NCI-H524 treated with DMSO at 0.1 percent for 48 hours (cell line): Measurements from ENCODE around the gene DOK3.
"Not testable (repeated sequence)": the region's sequence is repeated elsewhere in the genome, so short reads cannot be mapped to it uniquely, and the experiment has no call there.

Experiments used
- DNase-seq: peaks from one replicate; lab custom pipeline; 2025; lab: John Stamatoyannopoulos, UW

The DOK3 gene

GRCh38 chr5:177496727-177497291 is 12.8 kb downstream of the DOK3 start:
- DNase-seq = no peak

GRCh38 chr5:177496070-177496726 is 13.4 kb downstream of the DOK3 start:
- no peak for DNase-seq

GRCh38 chr5:177495243-177496060 is 14.2 kb downstream of the DOK3 start:
- no peak for DNase-seq

GRCh38 chr5:177494346-177495195 is 15.1 kb downstream of the DOK3 start:
- no peak for DNase-seq

- no peak for DNase-seq
Observed at GRCh38 chr5:177493795-177494345, 15.8 kb downstream of the DOK3 start.

GRCh38 chr5:177492841-177493240 is 16.8 kb downstream of the DOK3 start:
- no peak for DNase-seq

DNA sequence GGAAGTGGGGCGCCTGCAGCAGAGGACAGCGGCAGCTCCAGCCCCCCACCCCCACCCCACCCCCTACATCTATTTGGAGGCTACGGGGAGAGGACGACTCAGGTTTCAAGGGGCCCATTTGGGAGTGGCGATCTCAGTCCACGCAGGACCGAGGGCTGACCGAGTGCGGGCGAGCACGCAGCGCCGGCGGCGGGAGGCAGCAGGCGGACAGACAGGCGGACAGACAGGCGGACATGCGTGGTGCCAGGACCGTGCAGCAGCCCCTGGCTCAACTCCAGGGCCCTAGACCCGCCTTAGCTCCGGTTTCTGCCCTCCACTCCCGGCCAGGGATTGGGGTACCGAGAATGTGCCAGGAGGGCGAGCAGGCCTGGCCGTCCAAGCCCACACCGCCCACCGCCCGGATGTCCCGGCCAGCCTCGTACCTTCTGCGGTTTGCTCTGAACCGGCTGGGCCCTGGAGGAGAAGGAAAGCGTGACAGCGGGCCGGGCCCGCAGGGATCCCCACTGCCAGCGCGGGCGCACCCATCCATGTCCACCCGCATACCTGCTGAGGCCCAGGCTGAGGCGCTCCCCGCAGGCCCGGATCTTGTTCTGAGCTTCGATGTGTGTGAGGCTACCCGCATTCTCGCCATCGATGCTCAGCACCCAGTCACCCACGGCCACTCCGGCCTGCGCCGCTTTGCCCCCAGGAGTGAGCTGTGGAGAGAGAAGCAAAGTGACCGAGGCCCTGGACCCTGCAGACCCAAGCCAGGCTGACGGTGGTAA is 17.5 kb downstream of the DOK3 start:
- DNase-seq = no peak

DNA sequence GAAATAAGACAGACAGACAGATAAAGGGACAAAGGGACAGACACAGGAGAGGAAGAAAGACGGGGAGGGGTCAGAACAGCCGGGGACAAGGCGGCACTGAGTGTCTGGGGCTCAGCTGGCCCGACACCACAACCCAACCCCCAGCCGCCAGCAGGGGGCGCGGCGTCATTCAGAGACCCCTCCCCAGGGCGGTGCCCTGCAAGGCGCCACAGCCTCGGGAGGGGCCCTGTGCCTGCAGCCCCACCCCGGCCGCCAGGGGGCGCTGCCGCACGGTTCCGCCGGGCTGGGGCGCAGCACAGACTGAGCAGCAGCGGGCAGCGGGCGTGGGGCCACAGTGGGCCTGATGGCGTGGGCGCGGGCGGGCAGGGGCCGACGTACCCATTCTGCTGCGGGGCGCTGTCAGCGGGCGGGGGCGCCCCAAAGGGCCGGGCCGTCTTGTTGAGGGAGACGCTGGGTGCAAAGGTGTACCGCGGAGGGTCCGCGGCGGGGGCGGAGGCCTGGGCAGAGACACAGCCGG is 18.1 kb downstream of the DOK3 start:
- DNase-seq = no peak

- DNase-seq = no peak
Observed at GRCh38 chr5:177490992-177491391, 18.6 kb downstream of the DOK3 start.

- DNase-seq = no peak
Observed at GRCh38 chr5:177490311-177490991, 19.2 kb downstream of the DOK3 start.

DNA sequence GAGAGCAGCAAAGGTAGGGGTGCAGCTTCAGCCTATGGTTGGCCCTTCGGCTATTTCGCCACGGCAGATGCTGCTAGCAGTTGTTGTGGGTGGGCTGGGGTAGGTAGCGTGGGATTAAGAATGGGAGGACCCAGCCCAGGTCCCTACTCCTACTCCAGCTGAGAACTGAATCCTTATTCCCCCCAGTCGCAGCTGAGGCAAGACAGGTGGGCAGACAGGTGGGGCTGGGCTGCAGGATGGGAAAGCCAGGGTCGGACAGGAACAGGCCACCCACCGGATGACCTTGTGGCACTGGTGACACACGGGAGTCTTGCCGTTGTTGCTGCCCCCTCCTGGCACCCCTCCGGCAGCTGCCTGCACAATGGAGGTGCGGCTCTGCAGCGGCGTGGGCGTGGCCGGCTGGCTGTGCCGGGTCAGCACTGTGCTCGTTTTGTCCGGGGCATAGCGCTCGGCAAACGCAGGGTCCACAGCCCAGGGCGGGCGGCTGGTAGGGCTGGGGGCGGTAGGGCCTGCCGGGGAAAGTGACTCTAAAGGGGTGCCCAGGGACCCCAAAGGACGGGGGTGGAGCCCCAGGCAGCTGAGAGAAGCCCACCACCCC is 20.4 kb downstream of the DOK3 start:
- DNase-seq = no peak

GRCh38 chr5:177487975-177488374 is 21.7 kb downstream of the DOK3 start:
- no peak for DNase-seq

DNA sequence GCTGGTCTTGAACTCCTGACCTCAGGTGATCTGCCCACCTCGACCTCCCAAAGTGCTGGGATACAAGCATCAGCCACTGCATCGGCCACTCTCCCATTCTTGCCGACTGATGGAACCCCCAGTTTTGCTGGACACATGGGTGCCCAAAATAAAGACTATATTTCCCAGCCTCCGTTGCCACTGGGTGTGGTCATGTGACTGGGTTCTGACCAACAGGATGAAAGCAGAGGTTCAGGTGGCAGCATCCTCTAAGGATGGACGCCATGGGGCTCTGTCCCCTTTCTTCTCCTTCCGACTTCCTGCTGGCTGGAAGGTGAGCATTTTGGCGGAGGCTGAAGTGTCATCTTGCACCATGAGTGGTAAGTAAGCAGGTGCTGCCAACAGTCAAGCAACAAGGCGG is 22.5 kb downstream of the DOK3 start:
- no peak for DNase-seq

DNA sequence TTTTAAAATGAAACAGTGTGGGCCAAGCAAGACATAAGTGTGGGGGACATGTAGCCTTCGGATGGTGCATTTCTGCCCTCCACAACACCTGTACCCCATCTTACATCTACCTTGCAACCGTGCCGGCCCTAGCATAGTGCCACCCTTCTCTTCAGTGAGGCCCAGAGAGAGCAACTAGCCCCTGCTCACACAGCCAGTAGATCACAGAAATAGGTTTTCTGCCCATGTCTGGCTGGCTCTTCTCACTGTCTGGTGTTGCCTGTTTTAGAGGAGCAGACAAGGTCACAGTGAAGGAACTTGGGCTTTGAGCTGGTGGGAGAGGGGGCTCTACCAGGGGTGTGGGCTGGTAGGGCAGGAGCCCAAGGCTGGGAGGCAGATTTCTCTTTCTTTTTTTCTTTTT is 23.4 kb downstream of the DOK3 start:
- DNase-seq = no peak

- DNase-seq = not testable (repeated sequence)
Observed at GRCh38 chr5:177485753-177486152, 23.9 kb downstream of the DOK3 start.

- no peak for DNase-seq
Observed at GRCh38 chr5:177484902-177485549, 24.6 kb downstream of the DOK3 start.

DNA sequence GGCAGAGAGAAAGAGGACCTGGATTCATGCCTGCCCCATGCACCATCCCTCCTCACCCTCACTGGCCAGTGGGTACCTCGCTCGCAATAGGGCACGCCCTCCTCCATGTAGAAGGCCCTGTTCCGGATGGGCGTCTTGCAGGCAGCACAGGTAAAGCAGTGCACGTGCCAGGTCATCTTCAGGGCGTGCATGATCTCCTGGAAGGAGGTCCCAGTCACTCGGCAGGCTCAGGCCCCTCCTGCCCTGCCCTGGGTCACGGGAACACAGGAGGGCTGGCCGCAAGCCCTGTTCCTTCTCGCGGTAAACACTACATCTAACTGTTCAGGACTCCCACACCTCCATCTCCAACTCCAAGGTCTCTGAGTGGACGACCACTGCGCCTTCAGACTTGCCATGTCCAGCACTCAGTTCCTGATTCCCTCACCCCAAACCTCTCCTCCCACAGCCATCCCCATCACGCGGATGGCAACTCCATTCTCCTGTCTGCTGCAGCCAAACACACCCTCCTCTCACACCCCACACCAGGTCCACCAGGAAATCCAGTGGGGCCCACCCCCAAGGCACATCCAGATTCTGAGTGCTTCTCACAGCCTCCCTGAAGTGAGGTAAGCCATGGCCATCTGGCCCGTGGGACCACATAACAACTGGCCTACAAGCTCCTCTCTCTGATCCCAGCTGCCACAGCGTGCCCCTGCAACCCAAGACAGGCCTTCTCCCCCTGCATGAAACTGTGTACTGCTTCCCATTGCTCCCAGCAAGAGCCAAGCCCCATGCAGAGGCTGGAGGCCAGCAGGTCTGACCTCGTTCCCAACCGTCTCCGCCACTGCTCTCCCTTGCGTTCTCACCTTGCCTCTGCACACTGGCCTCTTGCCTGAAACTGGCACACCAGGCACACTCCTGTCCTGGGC is 25.4 kb downstream of the DOK3 start:
- peak; percentile 64 for DNase-seq

DNA sequence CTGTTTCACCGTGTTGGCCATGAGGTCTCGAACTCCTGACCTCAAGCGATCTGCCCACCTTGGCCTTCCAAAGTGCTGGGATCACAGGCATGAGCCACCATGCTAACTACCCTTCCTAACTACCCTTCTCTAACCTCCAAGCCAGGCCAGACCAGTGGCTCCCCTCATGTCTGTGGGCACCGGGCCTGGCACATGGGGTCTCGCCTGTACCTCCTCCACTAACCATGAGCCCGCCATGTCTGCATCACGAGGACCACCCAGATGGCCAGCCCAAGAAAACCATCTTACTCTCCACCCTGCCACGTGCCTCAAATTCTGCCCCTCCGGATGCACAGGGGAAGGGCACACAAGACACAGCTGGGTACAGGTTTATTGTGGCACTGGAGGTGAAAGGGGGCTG is 26.6 kb downstream of the DOK3 start:
- no peak for DNase-seq
